ENCODE measurements around the gene MYLK2.

GRCh38 chr20:31883829-31884228 lies 64.7 kb downstream of the MYLK2 start:
- TF ChIP-seq CTCF (IDR thresholded peaks at IDR 0.05) (no peak), POLR2A (IDR thresholded peaks at IDR 0.05) (no peak)
